Measurements from ENCODE around the gene ABLIM2.

Gene ABLIM2

GRCh38 chr4:8081621-8082516 lies 76.7 kb downstream of the ABLIM2 start:
- no peak for DNase-seq

GRCh38 chr4:8081171-8081570 lies 77.4 kb downstream of the ABLIM2 start:
- DNase-seq, result no peak

DNA sequence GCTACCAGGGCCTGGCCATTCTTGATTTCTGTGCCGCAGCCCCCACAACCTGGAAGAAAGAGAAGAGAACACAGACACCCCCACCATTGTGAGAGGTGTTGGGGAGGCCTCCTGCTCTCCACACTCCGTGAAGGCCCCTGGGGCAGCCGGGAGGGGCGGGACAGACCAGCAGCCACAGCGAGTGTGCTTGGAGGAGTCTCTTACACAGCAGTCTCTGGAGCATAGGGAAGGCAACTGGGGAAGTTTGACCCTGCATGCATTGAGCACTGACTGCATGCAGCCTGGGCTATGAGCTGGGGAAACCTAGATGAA lies 77.9 kb downstream of the ABLIM2 start:
- DNase-seq, result no peak

- no peak for DNase-seq
Measured at GRCh38 chr4:8079916-8080753, 78.5 kb downstream of the ABLIM2 start.

DNA sequence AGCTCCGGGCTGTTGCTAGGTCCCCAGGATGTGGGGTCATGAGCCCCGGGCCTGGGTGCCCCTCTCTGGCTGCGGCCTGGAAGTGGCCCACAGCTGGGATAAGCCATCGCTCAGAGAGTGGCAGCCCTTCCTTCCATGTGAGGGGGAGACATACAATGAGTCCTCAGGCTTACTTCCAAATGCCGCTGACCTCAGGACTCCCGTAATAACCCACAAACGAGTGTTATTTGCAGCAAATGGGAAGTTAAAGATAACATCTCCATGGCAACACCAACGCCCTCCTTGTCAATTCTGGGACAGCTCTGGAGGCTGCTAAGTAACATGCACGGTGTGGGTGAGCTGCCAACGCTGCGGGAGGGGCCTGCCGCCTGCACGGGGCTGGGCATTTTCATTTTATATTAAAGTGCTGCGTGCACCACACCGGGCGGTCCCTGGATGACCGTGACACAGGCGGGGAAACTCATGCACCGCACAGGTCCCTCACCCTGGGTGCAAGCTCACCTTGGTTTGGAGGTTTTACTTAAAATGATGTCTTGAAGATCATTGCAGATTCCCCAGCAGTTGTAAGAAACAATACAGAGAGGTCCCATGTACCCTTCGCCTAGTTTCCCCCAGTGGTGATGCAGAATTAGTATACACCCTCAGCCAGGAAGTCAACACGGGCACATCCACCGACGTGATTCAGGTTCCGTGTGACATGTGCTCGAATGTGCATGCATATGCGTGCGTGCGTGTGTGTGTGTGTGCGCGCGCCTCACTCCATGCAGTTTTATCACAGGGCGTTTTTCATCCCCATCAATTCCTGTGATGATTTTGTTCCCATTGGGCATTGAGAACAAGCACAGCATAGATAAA lies 79.4 kb downstream of the ABLIM2 start:
- DNase-seq, result no peak

DNA sequence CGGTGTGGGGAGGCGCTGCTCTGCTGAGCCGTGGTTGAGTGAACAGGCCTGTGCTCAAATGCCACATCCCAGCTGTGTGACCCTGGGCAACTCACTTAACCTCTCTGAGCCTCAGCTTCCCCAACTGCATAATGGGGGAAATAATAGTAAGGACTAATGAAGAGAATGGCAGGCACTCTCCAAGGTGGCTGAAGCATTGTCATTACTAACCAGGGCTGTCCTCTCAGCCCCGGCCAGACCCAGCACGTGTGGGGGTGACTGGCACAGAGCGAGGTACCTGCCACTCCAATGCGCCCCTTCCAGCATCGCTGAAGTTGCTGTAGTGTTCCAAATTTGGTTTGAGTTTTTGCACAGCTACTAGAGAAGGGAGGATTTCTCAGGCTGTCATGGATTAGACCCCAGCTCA lies 80.0 kb downstream of the ABLIM2 start:
- DNase-seq, result no peak

- DNase-seq, result no peak
Measured at GRCh38 chr4:8078109-8078494, 80.5 kb downstream of the ABLIM2 start.

GRCh38 chr4:8077181-8078108 lies 81.2 kb downstream of the ABLIM2 start:
- no peak for DNase-seq

- no peak for DNase-seq
Measured at GRCh38 chr4:8076023-8076422, 82.6 kb downstream of the ABLIM2 start.

GRCh38 chr4:8073206-8073863 lies 85.3 kb downstream of the ABLIM2 start:
- DNase-seq, result no peak

GRCh38 chr4:8072235-8072968 lies 86.2 kb downstream of the ABLIM2 start:
- no peak for DNase-seq

DNA sequence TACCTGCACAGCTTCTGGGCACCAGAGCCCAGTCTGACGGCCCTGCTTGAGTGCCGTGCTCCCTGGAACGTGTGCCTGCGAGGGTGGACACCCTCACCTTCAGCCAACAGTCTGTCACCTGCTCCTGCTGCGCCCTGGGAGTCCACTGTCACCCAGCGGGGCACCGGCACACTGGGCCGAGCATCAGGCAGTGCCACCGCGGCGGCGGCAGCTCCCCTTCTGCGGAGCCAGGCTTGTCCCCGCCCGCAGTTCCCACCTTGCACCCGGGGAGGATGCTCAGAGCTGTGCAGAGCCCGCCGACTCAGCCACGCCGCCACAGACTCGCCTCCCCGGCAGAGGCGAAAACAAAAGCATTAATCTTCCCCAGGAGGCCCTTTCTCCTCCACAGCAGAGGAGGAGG lies 86.8 kb downstream of the ABLIM2 start:
- DNase-seq, result no peak

GRCh38 chr4:8070736-8071718 lies 87.6 kb downstream of the ABLIM2 start:
- DNase-seq, result no peak

GRCh38 chr4:8069102-8069752 lies 89.4 kb downstream of the ABLIM2 start:
- DNase-seq, result no peak

DNA sequence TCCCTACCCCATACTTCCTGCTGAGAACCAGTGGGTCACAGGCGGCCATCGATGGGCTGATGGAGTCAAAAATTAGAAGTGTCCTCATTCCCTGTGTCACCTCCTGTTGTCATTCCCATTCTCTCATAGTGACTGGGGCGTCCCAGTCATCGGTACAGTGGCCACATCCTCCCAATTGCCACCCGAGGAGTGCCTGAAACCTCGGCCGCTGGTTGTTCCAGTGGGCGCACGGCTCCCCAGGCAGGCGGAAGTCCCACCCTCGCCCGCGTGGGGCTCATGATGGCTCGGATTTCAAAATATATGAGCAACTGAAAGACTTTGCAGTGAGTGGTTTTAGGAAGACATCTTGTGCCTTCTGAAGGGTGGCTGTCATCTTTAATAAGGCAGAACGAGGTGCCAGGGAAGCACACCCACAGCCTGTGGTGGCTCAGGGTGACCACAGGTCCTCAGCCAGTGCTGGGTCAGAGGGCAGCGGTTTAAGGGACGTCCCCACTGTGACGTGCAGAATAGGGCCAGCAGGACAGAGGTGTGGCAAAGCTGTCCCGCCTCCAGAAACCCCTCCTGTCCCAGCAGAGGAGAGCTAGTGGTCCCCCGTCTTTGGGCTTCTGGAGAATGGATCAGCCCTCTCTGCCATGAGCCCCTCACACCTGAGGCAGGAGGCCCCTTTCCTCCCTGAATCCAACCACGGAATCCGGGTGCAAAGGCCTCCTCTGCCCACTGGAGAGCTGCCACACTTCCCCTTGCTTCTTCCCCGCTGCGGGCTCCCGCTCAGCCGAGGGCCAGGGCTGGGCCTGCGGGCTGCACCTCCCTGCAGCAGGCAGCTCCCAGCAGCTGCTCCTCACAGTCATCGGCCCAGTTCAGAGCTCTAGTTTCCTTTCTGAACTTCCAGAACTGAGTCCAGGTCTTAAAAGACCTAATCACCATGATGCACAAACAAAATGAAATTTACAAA lies 90.4 kb downstream of the ABLIM2 start:
- no peak for DNase-seq

DNA sequence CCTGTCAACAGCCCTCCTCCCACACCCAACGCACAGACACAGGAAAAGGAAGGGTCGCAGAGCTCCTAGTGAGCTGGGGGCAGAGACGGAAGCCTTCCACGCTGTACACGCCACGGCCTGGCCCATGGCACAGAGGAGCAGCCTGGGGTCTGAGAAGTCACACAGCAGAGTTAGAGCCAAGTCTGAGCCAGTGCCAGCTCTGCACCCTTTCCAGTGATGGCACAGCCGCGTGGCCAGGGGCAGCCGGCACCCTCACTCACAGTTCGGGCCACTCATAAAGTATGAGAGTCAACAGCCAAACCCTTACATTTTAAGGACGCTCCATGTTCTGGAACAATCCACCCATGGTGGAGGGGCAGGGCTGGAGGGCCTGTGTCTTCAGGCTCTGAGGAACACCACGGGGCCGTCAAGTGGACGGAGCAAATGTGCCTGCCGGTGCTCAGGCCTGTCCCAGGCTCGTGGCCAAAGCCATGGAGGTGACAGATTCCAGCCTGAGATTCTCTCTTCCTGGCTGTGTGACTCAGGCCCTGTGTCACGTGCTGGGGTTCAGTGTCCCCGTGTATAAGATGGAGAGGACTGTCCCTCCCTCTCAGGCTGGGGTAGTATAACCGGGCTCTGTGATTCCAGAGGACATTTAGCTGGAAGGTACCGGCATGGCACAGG lies 91.2 kb downstream of the ABLIM2 start:
- no peak for DNase-seq

DNA sequence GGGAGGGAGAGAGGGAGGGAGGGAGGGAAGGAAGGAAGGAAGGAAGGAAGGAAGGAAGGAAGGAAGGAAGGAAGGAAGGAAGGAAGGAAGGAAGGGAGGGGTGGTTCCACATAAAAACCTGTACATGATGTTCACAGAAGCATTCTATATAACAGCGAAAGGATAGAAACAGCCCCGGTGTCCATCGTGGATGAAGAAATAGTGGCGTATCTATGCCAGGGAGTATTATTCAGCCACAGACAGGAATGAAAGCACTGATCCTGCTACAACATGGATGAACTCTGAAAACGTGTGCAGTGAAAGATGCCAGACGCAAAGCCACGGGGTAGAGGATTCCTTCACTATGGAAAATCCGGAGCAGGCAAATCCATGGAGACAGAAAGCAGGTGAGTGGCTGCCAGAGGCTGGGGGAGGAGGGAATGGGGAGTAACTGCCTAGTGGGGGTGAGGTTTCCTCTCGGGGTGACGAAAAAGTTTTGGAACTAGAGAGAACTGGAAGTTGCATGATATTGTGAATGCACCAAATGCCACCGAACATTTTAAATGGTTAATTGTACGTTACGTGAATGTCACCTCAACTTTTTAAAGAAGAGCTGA lies 92.2 kb downstream of the ABLIM2 start:
- DNase-seq, result no peak
